GM23338 (cell line): ENCODE data around the gene ENOX1. TPM values are rescaled to one million over a fixed set of nuclear protein-coding genes. Genes with fewer than 3 reads are reported as not detected.

ENCODE experiments used
- ATAC-seq: fragments of 200-7000 bp; cut with Tn5 transposase; 3 replicates; pipeline ENCODE4 v1.9.1; 2020
- DNase-seq: peaks from one replicate; pipeline ENCODE4 v3.0.0-alpha.2; 2015; ENCODE audit warnings: low spot score
- H2AFZ ChIP-seq: fragments of 200-600 bp; sonication (generic); 2 replicates; pipeline ENCODE4 v1.8.0; 2016; ENCODE audit warnings: antibody characterized with exemption, mild to moderate bottlenecking, moderate library complexity
- H3F3A ChIP-seq: fragments of 200-600 bp; sonication (generic); replicated peaks from 2 replicates; pipeline ENCODE4 v1.8.0; 2017; ENCODE audit warnings: antibody characterized with exemption, mixed run types, low read depth
- H3K27ac ChIP-seq: fragments of 200-600 bp; sonication (generic); 2 replicates; pipeline ENCODE4 v1.6.1; 2016; ENCODE audit warnings: low read depth
- H3K27me3 ChIP-seq: fragments of 200-600 bp; sonication (generic); 2 replicates; pipeline ENCODE4 v1.8.0; 2016; ENCODE audit warnings: mild to moderate bottlenecking, mixed run types, moderate library complexity; ENCODE audit not compliant: insufficient read depth
- H3K36me3 ChIP-seq: fragments of 200-600 bp; sonication (generic); 2 replicates; pipeline ENCODE4 v1.8.0; 2016; ENCODE audit warnings: mild to moderate bottlenecking; ENCODE audit not compliant: insufficient read depth
- H3K4me1 ChIP-seq: fragments of 200-600 bp; sonication (generic); 2 replicates; pipeline ENCODE4 v1.8.0; 2016; ENCODE audit warnings: mild to moderate bottlenecking, moderate library complexity; ENCODE audit not compliant: insufficient read depth
- H3K4me2 ChIP-seq: fragments of 200-600 bp; sonication (generic); 2 replicates; pipeline ENCODE4 v1.7.1; 2017; ENCODE audit warnings: mixed run types
- H3K4me3 ChIP-seq: fragments of 200-600 bp; sonication (generic); 2 replicates; pipeline ENCODE4 v1.6.1; 2016; ENCODE audit warnings: mixed run types
- H3K79me2 ChIP-seq: fragments of 200-600 bp; sonication (generic); replicated peaks from 2 replicates; pipeline ENCODE4 v1.8.0; 2017; ENCODE audit warnings: mild to moderate bottlenecking; ENCODE audit not compliant: insufficient read depth
- H3K9me2 ChIP-seq: fragments of 200-600 bp; sonication (generic); 2 replicates; pipeline ENCODE4 v1.8.0; 2017; ENCODE audit not compliant: insufficient read depth
- H4K20me1 ChIP-seq: fragments of 200-600 bp; sonication (generic); replicated peaks from 2 replicates; pipeline ENCODE4 v1.8.0; 2017; ENCODE audit warnings: mild to moderate bottlenecking; ENCODE audit not compliant: insufficient read depth
- H3K27ac Mint-ChIP-seq: 2 replicates; pipeline ENCODE4 v1.8.0; 2020; ENCODE audit warnings: inconsistent platforms, mild to moderate bottlenecking, moderate library complexity, mixed read lengths
- H3K27me3 Mint-ChIP-seq: 3 replicates; pipeline ENCODE4 v1.8.0; 2022; ENCODE audit warnings: low read depth, mild to moderate bottlenecking, moderate library complexity, mixed read lengths, inconsistent platforms; ENCODE audit not compliant: insufficient read depth, poor library complexity
- H3K36me3 Mint-ChIP-seq: 3 replicates; pipeline ENCODE4 v1.8.0; 2021; ENCODE audit warnings: low read depth, mild to moderate bottlenecking, inconsistent platforms, moderate library complexity, mixed read lengths
- H3K4me1 Mint-ChIP-seq: 3 replicates; pipeline ENCODE4 v1.8.0; 2020; ENCODE audit warnings: mild to moderate bottlenecking, inconsistent platforms, mixed read lengths
- H3K4me3 Mint-ChIP-seq: 3 replicates; pipeline ENCODE4 v1.8.0; 2021; ENCODE audit warnings: moderate library complexity, mild to moderate bottlenecking, inconsistent platforms, mixed read lengths
- H3K9me3 Mint-ChIP-seq: 3 replicates; pipeline ENCODE4 v1.8.0; 2020; ENCODE audit warnings: moderate library complexity, mild to moderate bottlenecking, inconsistent platforms, mixed read lengths
- CREB1 ChIP-seq: fragments of 250-450 bp; sonication (Bioruptor Pico); IDR thresholded peaks from 2 replicates; pipeline ENCODE4 v1.5.0; 2020; ENCODE audit warnings: low read depth, mild to moderate bottlenecking, moderate library complexity
- ETS1 ChIP-seq: IDR thresholded peaks from 2 replicates; pipeline ENCODE4 v1.6.1; 2016; ENCODE audit warnings: antibody characterized with exemption
- EZH2 ChIP-seq: fragments of 200-600 bp; sonication (generic); IDR thresholded peaks from one replicate; pipeline ENCODE4 v1.8.0; 2017; ENCODE audit warnings: antibody characterized with exemption, mild to moderate bottlenecking, low read depth; ENCODE audit not compliant: unreplicated experiment
- EZH2phosphoT487 ChIP-seq: fragments of 200-600 bp; sonication (generic); IDR thresholded peaks from one replicate; pipeline ENCODE4 v1.8.1; 2018; ENCODE audit warnings: antibody characterized with exemption; ENCODE audit not compliant: unreplicated experiment
- JUNB ChIP-seq: IDR thresholded peaks from one replicate; pipeline ENCODE4 v1.6.1; 2016; ENCODE audit warnings: antibody characterized with exemption; ENCODE audit not compliant: unreplicated experiment
- NANOG ChIP-seq: IDR thresholded peaks from 2 replicates; pipeline ENCODE4 v1.6.1; 2016; ENCODE audit warnings: antibody characterized with exemption, borderline replicate concordance
- POLR2AphosphoS5 ChIP-seq: IDR thresholded peaks from 2 replicates; pipeline ENCODE4 v1.6.1; 2016; ENCODE audit warnings: antibody characterized with exemption, low read depth
- REST ChIP-seq: IDR thresholded peaks from one replicate; pipeline ENCODE4 v1.6.1; 2018; ENCODE audit warnings: antibody characterized with exemption; ENCODE audit not compliant: unreplicated experiment
- STAT1 ChIP-seq: IDR thresholded peaks from one replicate; pipeline ENCODE4 v1.6.1; 2016; ENCODE audit warnings: antibody characterized with exemption; ENCODE audit not compliant: unreplicated experiment
- ZNF114 ChIP-seq: fragments of 250-450 bp; sonication (Bioruptor Pico); IDR thresholded peaks from 2 replicates; pipeline ENCODE4 v1.5.0; 2020; ENCODE audit warnings: mild to moderate bottlenecking, moderate library complexity
- ZNF331 ChIP-seq: fragments of 250-450 bp; sonication (Bioruptor Pico); IDR thresholded peaks from 2 replicates; pipeline ENCODE4 v1.5.0; 2020; ENCODE audit warnings: low read depth, mild to moderate bottlenecking, moderate library complexity
- ZNF462 ChIP-seq: fragments of 250-450 bp; sonication (Bioruptor Pico); IDR thresholded peaks from 2 replicates; pipeline ENCODE4 v1.5.0; 2020; ENCODE audit warnings: mild to moderate bottlenecking, moderate library complexity
- polyA plus RNA-seq: library from polyadenylated mRNA; unstranded; fragments of >200 nt; fragmentation: Nextera tagmentation; extraction: Ambion mirVana; gene quantifications from 2 replicates; pipeline ENCODE4 v1.2.1, GENCODE V29; 2016
- total RNA-seq: library from RNA; depleted of rRNA; stranded (reverse); fragments of >200 nt; shearing (Covaris generic); gene quantifications from 2 replicates; pipeline ENCODE4 v1.2.3, GENCODE V29; 2014

Gene ENOX1
- total and polyA plus RNA-seq, 2 experiments from 2014 or later: 0.66 to 0.81 TPM

- Histone ChIP-seq H3K79me2 (no peaks in the 10 kb centered on the region), H3K36me3 (no peaks in the 10 kb centered on the region), H3K4me1 (0 out of 2 replicates have a peak, but pooled peaks cover 7% of the 10 kb centered on the region), H4K20me1 (no peaks in the 10 kb centered on the region), H3K4me2 (no peak overlapping the region), H3F3A (no peaks in the 10 kb centered on the region), H3K27ac (no peak overlapping the region), H3K9me2 (peaks cover 9% of the 10 kb centered on the region; the same call in 1 of the 2 replicates), H3K4me3 (no peak overlapping the region), H3K27me3 (no peaks in the 10 kb centered on the region), H2AFZ (no peak overlapping the region)
- ATAC-seq (no peak), DNase-seq (no peak)
- no peak overlapping the region for H3K27ac Mint-ChIP-seq
- H3K4me3 Mint-ChIP-seq: no peak overlapping the region
- no peaks in the 10 kb centered on the region for H3K9me3 Mint-ChIP-seq
- TF ChIP-seq NANOG (no peak), ETS1 (no peak), ZNF331 (CRISPR knock-in tag) (no peak), EZH2phosphoT487 (no peak), JUNB (no peak), ZNF462 (no peak), EZH2 (no peak), STAT1 (no peak), POLR2AphosphoS5 (no peak), CREB1 (CRISPR knock-in tag) (no peak), ZNF114 (no peak), REST (no peak)
- H3K36me3 Mint-ChIP-seq: no peaks in the 10 kb centered on the region
- peaks cover under 1% of the 10 kb centered on the region for H3K27me3 Mint-ChIP-seq
- peaks cover 11% of the 10 kb centered on the region; the same call in 2 of the 3 replicates for H3K4me1 Mint-ChIP-seq
Observed at GRCh38 chr13:43293986-43294385, 492.8 kb downstream of the ENOX1 start.
